ENCODE results near the gene FBLIM1.

The FBLIM1 gene

GRCh38 chr1:15758343-15758931, at the start of gene FBLIM1:
Gene FBLIM1, plus strand, starts transcription at chr1:15758795. Its CDS starts 6,189 bp downstream, at chr1:15764984.
- DNase-seq (ENCODE audit: low read depth in 2 of 3, low spot score in 2 of 3): no peak

GRCh38 chr1:15709226-15709625, 49.4 kb upstream of the FBLIM1 start:
- DNase-seq (ENCODE audit: low read depth in 2 of 3, low spot score in 2 of 3): no peak

GRCh38 chr1:15712168-15712567, 46.4 kb upstream of the FBLIM1 start:
- no peak for DNase-seq (ENCODE audit: low read depth in 2 of 3, low spot score in 2 of 3)

- no peak for DNase-seq (ENCODE audit: low read depth in 2 of 3, low spot score in 2 of 3)
Observed at GRCh38 chr1:15714406-15715136, 44.0 kb upstream of the FBLIM1 start.

- DNase-seq (ENCODE audit: low read depth in 2 of 3, low spot score in 2 of 3): no peak
Observed at GRCh38 chr1:15717418-15718125, 41.0 kb upstream of the FBLIM1 start.

- no peak for DNase-seq (ENCODE audit: low read depth in 2 of 3, low spot score in 2 of 3)
Observed at GRCh38 chr1:15718199-15718601, 40.4 kb upstream of the FBLIM1 start.

- DNase-seq (ENCODE audit: low read depth in 2 of 3, low spot score in 2 of 3): no peak
Observed at GRCh38 chr1:15719381-15720120, 39.0 kb upstream of the FBLIM1 start.

- no peak for DNase-seq (ENCODE audit: low read depth in 2 of 3, low spot score in 2 of 3)
Observed at GRCh38 chr1:15720861-15721260, 37.7 kb upstream of the FBLIM1 start.

- no peak for DNase-seq (ENCODE audit: low read depth in 2 of 3, low spot score in 2 of 3)
Observed at GRCh38 chr1:15722411-15722810, 36.2 kb upstream of the FBLIM1 start.

- no peak for DNase-seq (ENCODE audit: low read depth in 2 of 3, low spot score in 2 of 3)
Observed at GRCh38 chr1:15722836-15723532, 35.6 kb upstream of the FBLIM1 start.

- DNase-seq (ENCODE audit: low read depth in 2 of 3, low spot score in 2 of 3): no peak
Observed at GRCh38 chr1:15723631-15724246, 34.9 kb upstream of the FBLIM1 start.

- no peak for DNase-seq (ENCODE audit: low read depth in 2 of 3, low spot score in 2 of 3)
Observed at GRCh38 chr1:15724949-15725880, 33.4 kb upstream of the FBLIM1 start.

GRCh38 chr1:15726508-15726907, 32.1 kb upstream of the FBLIM1 start:
- DNase-seq (ENCODE audit: low read depth in 2 of 3, low spot score in 2 of 3): no peak

- no peak for DNase-seq (ENCODE audit: low read depth in 2 of 3, low spot score in 2 of 3)
Observed at GRCh38 chr1:15727021-15727420, 31.6 kb upstream of the FBLIM1 start.

- DNase-seq (ENCODE audit: low read depth in 2 of 3, low spot score in 2 of 3): no peak
Observed at GRCh38 chr1:15727424-15727823, 31.2 kb upstream of the FBLIM1 start.

- no peak for DNase-seq (ENCODE audit: low read depth in 2 of 3, low spot score in 2 of 3)
Observed at GRCh38 chr1:15727866-15728534, 30.6 kb upstream of the FBLIM1 start.

- no peak for DNase-seq (ENCODE audit: low read depth in 2 of 3, low spot score in 2 of 3)
Observed at GRCh38 chr1:15728937-15729657, 29.5 kb upstream of the FBLIM1 start.

GRCh38 chr1:15730423-15730822, 28.2 kb upstream of the FBLIM1 start:
- DNase-seq (ENCODE audit: low read depth in 2 of 3, low spot score in 2 of 3): no peak

Data from activated CD8-positive, alpha-beta memory T cell treated with anti-CD3 and anti-CD28 coated beads for 48 hours (primary cell).